ENCODE results near the gene SURF2.

The SURF2 gene

DNA sequence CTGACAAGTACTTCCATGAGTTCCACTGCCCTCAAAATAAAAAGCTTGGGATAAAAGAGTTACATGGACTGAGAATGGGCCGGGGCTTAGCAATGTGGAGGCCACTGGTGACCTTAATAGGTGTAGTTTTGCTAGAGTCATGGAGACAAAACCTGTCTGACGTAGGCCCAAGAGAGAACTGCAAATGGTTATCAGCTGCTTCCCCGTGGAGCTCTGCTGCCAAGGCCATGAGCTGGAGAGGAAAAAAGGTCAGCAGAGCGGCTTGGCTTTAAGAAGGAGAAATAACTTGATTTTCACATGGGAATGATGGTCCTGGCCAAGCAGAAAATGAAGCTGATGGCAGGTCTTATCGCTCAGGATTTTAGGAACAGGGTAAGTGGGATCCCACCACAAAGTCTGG is 16.7 kb upstream of the SURF2 start:
- TF ChIP-seq, protein P1, sequence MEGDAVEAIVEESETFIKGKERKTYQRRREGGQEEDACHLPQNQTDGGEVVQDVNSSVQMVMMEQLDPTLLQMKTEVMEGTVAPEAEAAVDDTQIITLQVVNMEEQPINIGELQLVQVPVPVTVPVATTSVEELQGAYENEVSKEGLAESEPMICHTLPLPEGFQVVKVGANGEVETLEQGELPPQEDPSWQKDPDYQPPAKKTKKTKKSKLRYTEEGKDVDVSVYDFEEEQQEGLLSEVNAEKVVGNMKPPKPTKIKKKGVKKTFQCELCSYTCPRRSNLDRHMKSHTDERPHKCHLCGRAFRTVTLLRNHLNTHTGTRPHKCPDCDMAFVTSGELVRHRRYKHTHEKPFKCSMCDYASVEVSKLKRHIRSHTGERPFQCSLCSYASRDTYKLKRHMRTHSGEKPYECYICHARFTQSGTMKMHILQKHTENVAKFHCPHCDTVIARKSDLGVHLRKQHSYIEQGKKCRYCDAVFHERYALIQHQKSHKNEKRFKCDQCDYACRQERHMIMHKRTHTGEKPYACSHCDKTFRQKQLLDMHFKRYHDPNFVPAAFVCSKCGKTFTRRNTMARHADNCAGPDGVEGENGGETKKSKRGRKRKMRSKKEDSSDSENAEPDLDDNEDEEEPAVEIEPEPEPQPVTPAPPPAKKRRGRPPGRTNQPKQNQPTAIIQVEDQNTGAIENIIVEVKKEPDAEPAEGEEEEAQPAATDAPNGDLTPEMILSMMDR (conservative IDR thresholded peaks at IDR 0.05; ENCODE audit: low read length) = no peak
- DNase-seq (ENCODE audit: low read depth) = no peak
- H3K4me3 ChIP-seq (ENCODE audit: low read length) = no peak overlapping the region

DNA sequence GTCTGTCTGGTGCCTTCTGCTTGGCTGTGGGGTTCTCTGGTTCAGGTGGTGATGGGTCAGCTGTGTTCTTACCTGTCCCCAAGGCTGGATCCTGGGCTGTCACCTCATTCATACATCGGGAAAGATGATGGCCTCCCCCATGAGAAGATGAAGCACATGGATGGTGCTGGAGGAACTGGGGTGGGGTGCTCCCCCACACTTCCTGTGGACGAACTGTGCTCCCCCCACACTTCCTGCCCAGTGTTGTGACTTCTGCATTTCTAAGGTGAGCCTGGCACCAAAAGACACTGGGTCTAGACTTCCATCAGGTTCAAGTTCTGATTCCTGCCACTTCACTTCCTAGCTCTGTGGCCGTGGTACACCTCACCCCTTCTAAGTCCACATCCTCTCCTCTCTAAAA is 16.1 kb upstream of the SURF2 start:
- TF ChIP-seq, protein P1 (conservative IDR thresholded peaks at IDR 0.05; ENCODE audit: low read length) = no peak
- no peak for DNase-seq (ENCODE audit: low read depth)
- H3K4me3 ChIP-seq (ENCODE audit: low read length) = no peak overlapping the region

DNA sequence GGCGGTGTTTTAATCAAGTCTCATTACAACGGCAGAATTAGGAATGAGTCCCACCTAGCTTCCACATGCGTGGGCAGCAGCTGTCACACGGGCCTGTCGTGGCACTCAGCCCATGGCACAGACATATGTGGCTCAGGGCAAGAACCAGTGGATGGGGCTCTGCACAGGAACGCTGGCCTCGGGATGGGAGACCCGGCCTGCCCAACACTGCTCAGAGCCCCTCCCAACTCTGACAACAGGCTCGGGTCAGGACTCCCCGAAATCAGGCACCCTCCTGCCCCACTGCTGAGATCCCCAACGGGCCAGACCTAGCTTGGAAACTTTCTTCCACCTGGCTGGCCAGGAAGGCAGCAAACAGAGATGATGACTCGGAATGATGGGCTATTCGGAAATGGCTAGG is 15.4 kb upstream of the SURF2 start:
- DNase-seq (ENCODE audit: low read depth) = no peak

DNA sequence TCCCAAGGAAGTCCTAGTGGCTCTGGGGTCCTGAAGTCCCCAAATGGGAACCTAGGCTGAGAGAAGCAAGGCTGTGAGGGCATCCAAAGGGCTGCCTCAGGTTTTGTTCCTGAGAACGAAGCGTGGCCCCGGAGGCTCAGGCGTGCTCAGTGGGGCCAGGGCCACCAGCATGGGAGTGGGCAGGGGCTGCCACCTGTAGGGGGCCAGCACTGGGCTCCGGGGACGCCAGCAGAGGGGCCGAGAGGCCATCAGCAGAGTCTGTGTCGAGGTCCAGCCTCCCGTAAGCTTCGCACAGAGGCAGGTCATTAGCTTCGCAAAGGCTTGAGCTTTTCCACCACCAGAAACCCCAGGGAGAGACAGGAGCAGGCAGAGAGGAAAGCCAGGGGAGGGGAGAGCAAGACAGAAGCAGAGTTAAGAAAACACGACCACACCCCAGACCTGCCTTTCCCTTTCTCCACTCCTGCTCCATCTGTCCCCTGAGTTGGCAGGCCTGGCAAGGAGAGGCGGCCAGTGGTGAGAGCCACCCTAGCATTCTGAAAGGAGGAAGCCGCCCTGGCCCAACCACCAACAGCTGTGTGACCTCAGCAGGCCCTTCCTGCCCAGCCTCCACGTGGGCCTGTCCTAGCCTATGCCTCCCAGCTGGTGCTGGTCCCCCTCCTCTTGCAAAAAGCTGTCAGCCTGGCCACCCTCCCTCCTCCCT is 14.8 kb upstream of the SURF2 start:
- no peak for DNase-seq (ENCODE audit: low read depth)
- TF ChIP-seq, protein P1 (conservative IDR thresholded peaks at IDR 0.05; ENCODE audit: low read length) = no peak

More for the DNA sequence above, 15.4 kb upstream of the SURF2 start:
- no peak overlapping the region for H3K4me3 ChIP-seq (ENCODE audit: low read length)
- TF ChIP-seq, protein P1 (conservative IDR thresholded peaks at IDR 0.05; ENCODE audit: low read length) = no peak

DNA sequence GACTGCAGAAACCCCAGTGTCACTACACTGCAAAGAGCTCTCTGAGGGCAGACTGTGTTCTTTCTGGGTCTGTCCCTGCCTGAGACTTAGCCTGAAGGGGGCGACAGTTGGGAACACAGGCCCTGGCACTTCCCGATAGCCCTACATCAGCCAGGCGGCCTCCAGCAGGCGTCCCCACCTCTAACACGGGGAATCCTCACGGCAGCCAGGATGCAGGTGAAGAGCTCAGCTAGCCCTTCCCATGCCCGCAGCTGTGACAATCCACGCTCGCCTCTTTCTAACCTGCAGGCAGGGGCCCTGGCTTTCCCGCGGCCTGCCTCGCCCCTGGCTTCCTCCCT is 14.3 kb upstream of the SURF2 start:
- TF ChIP-seq, protein P1 (conservative IDR thresholded peaks at IDR 0.05; ENCODE audit: low read length) = peak; percentile 19
- DNase-seq (ENCODE audit: low read depth) = no peak

More for the DNA sequence above, 14.8 kb upstream of the SURF2 start:
- no peak overlapping the region for H3K4me3 ChIP-seq (ENCODE audit: low read length)

DNA sequence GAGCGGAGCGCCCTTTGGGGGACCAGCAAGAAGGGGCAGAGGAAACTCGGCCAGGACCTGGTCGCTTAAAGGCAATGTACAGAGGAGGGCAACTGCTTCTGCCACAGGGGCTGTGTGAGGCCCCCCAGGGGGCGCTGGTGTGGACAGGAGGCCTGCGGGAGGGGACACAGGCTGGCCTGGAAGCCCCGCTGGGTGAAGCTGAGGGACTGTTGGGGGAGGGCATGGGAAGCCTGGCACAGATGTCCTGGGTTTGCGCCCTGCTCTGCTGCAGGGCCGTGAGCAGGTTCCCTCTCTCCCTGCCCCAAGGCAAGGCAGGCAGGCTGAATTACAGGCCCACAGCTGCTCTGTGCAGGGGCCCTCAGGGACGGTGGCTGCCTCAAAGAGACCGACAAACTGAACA is 13.8 kb upstream of the SURF2 start:
- TF ChIP-seq, protein P1 (conservative IDR thresholded peaks at IDR 0.05; ENCODE audit: low read length) = peak; percentile 15
- H3K4me3 ChIP-seq (ENCODE audit: low read length) = no peak overlapping the region
- no peak for DNase-seq (ENCODE audit: low read depth)

More for the DNA sequence above, 14.3 kb upstream of the SURF2 start:
- no peak overlapping the region for H3K4me3 ChIP-seq (ENCODE audit: low read length)

DNA sequence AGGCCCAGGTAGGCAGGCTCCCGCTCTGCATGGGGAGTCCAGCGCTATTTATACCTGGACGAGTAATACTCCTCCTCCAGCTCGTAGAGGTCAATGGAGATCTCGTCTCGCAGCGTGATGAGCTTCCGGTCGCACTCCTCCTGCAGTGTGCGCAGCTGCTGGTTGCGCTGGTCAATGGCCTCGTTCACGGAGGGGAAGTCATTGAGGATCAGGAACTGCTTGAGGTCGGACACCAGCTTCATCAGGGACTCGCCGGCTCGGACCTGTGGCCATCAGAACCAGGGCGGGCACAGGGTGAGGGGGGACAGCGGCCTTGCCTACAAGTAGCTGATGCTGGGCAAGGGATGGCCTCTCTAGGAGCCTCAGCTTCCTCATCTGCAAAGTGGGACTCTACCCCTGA is 12.3 kb upstream of the SURF2 start:
- no peak overlapping the region for H3K4me3 ChIP-seq (ENCODE audit: low read length)
- no peak for DNase-seq (ENCODE audit: low read depth)
- TF ChIP-seq, protein P1 (conservative IDR thresholded peaks at IDR 0.05; ENCODE audit: low read length) = no peak

Measured in AG10803 (cell line).